ENCODE measurements around the gene SH3PXD2A.

The SH3PXD2A gene

GRCh38 chr10:103691723-103692435, 163.5 kb downstream of the SH3PXD2A start (continued):
- TF ChIP-seq KLF9 (tag by site-specific recombination; IDR thresholded peaks at IDR 0.05; ENCODE audit: low read depth) = peak; percentile 50; the same call in 1 of the 2 replicates
- peak; percentile 28 for TF ChIP-seq ZBTB17 (tag by site-specific recombination; IDR thresholded peaks at IDR 0.05)
- TF ChIP-seq MYNN (tag by site-specific recombination; IDR thresholded peaks at IDR 0.05; ENCODE audit: borderline replicate concordance) = 0 out of 2 replicates have a peak, but pooled peaks have one; percentile 11
- TF ChIP-seq, protein P1, sequence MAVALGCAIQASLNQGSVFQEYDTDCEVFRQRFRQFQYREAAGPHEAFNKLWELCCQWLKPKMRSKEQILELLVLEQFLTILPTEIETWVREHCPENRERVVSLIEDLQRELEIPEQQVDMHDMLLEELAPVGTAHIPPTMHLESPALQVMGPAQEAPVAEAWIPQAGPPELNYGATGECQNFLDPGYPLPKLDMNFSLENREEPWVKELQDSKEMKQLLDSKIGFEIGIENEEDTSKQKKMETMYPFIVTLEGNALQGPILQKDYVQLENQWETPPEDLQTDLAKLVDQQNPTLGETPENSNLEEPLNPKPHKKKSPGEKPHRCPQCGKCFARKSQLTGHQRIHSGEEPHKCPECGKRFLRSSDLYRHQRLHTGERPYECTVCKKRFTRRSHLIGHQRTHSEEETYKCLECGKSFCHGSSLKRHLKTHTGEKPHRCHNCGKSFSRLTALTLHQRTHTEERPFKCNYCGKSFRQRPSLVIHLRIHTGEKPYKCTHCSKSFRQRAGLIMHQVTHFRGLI (tag by site-specific recombination; IDR thresholded peaks at IDR 0.05) = no peak
- no peak for TF ChIP-seq TRIM28 (IDR thresholded peaks at IDR 0.05; ENCODE audit: borderline replicate concordance, low read length)
- TF ChIP-seq BCL6B (tag by site-specific recombination; IDR thresholded peaks at IDR 0.05) = no peak
- TF ChIP-seq ZFP69B (tag by site-specific recombination; IDR thresholded peaks at IDR 0.05) = no peak

- ChIA-PET POLR2A (no interaction called here), CTCF (interaction anchor here (0.6 to 2.3 kb wide), 3 partner anchors 10 to 92 kb away, joined by 3 to 12 read pairs (median 4); no protein-coding TSS in a partner anchor)
- Histone ChIP-seq H3K9me3 (ENCODE audit: control insufficient read depth, insufficient read depth, low read depth, low read length) (no peaks in the 10 kb centered on the region), H3K36me3 (ENCODE audit: control insufficient read depth in 2 of 2, insufficient read depth in 1 of 2, low read length in 2 of 2) (no peaks in the 10 kb centered on the region), H3K4me1 (ENCODE audit: control insufficient read depth, insufficient read depth, low read length) (no peaks in the 10 kb centered on the region; the same call in 1 of the 2 replicates), H3K4me3 (ENCODE audit: low read depth, low read length) (no peak overlapping the region), H3K27ac (ENCODE audit: extremely low read depth, low read depth, low read length) (no peak overlapping the region)
- no peak for TF ChIP-seq ZSCAN23 (tag by site-specific recombination; IDR thresholded peaks at IDR 0.05)
- TF ChIP-seq KLF1 (tag by site-specific recombination; IDR thresholded peaks at IDR 0.05) = no peak
- no peak for TF ChIP-seq ZNF514 (tag by site-specific recombination; IDR thresholded peaks at IDR 0.05)
- TF ChIP-seq EGR2 (tag by site-specific recombination; IDR thresholded peaks at IDR 0.05; ENCODE audit: low read depth) = peak; percentile 60
- TF ChIP-seq ZNF768 (tag by site-specific recombination; IDR thresholded peaks at IDR 0.05) = no peak
- TF ChIP-seq ZNF571 (tag by site-specific recombination; IDR thresholded peaks at IDR 0.05) = no peak
- no peak for TF ChIP-seq ZNF792 (tag by site-specific recombination; IDR thresholded peaks at IDR 0.05)
- TF ChIP-seq, protein P2, sequence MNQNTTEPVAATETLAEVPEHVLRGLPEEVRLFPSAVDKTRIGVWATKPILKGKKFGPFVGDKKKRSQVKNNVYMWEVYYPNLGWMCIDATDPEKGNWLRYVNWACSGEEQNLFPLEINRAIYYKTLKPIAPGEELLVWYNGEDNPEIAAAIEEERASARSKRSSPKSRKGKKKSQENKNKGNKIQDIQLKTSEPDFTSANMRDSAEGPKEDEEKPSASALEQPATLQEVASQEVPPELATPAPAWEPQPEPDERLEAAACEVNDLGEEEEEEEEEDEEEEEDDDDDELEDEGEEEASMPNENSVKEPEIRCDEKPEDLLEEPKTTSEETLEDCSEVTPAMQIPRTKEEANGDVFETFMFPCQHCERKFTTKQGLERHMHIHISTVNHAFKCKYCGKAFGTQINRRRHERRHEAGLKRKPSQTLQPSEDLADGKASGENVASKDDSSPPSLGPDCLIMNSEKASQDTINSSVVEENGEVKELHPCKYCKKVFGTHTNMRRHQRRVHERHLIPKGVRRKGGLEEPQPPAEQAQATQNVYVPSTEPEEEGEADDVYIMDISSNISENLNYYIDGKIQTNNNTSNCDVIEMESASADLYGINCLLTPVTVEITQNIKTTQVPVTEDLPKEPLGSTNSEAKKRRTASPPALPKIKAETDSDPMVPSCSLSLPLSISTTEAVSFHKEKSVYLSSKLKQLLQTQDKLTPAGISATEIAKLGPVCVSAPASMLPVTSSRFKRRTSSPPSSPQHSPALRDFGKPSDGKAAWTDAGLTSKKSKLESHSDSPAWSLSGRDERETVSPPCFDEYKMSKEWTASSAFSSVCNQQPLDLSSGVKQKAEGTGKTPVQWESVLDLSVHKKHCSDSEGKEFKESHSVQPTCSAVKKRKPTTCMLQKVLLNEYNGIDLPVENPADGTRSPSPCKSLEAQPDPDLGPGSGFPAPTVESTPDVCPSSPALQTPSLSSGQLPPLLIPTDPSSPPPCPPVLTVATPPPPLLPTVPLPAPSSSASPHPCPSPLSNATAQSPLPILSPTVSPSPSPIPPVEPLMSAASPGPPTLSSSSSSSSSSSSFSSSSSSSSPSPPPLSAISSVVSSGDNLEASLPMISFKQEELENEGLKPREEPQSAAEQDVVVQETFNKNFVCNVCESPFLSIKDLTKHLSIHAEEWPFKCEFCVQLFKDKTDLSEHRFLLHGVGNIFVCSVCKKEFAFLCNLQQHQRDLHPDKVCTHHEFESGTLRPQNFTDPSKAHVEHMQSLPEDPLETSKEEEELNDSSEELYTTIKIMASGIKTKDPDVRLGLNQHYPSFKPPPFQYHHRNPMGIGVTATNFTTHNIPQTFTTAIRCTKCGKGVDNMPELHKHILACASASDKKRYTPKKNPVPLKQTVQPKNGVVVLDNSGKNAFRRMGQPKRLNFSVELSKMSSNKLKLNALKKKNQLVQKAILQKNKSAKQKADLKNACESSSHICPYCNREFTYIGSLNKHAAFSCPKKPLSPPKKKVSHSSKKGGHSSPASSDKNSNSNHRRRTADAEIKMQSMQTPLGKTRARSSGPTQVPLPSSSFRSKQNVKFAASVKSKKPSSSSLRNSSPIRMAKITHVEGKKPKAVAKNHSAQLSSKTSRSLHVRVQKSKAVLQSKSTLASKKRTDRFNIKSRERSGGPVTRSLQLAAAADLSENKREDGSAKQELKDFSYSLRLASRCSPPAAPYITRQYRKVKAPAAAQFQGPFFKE (tag by site-specific recombination; IDR thresholded peaks at IDR 0.05; ENCODE audit: borderline replicate concordance) = no peak
- TF ChIP-seq ZNF184 (tag by site-specific recombination; IDR thresholded peaks at IDR 0.05) = no peak
- TF ChIP-seq PRDM10 (tag by site-specific recombination; IDR thresholded peaks at IDR 0.05) = peak; percentile 83
These were observed 164.1 kb downstream of the SH3PXD2A start for GRCh38 chr10:103691267-103691666.
